K562 (cell line): Measurements from ENCODE around the gene MED31. TPM values are rescaled to one million over a fixed set of nuclear protein-coding genes. Genes with fewer than 3 reads are reported as not detected.
A peak's percentile ranks its signal among the peaks of the same experiment; 100 is the strongest.

Experiments used
- ATAC-seq: fragments of 200-7000 bp; cut with Tn5 transposase; 3 replicates; pipeline ENCODE4 v1.9.1; 2020; ENCODE audit warnings: moderate library complexity
- Bru-seq: library from RNA; stranded (reverse); fragments of 400-500 nt; gene quantifications from one replicate; lab custom pipeline; 2021; lab: Mats Ljungman, UMichigan
- BruChase-seq, 2 experiments: library from RNA; stranded (reverse); fragments of 400-500 nt; gene quantifications; one replicate each; lab custom pipeline; 2021; lab: Mats Ljungman, UMichigan
- BruUV-seq: library from RNA; stranded (reverse); fragments of 400-500 nt; replicated peaks from 2 replicates; lab custom pipeline; 2021; lab: Mats Ljungman, UMichigan
- CTCF ChIA-PET: fragments of 300-600 bp; formaldehyde crosslinking; extraction: SDS; loops from one replicate; lab custom pipeline; 2021; ENCODE audit warnings: low intra/inter-chr PET ratio; lab: Yijun Ruan, JAX
- POLR2A ChIA-PET: fragments of 300-600, 350-650 bp; sonication (Branson Sonifier 250); formaldehyde crosslinking; extraction: SDS; loops from one replicate; lab custom pipeline; 2021; ENCODE audit warnings: antibody characterized with exemption, inconsistent platforms; lab: Yijun Ruan, JAX
- DNase-seq, 4 experiments: peaks; one replicate each; pipeline versions ENCODE4 v3.0.0 to v3.0.0-alpha.2; 2011 to 2018; ENCODE audit warnings: low spot score in 3 of 4, mixed read lengths in 3 of 4; ENCODE audit errors: extremely low read depth in 1 of 4
- FAIRE-seq: peaks from 2 replicates; lab custom pipeline; 2011; peaks lifted over from hg19 to GRCh38; lab: Jason Lieb, UNC
- H2AFZ ChIP-seq: 2 replicates; pipeline ENCODE4 v1.6.0; 2011; ENCODE audit warnings: low read depth, low read length, control low read depth, inconsistent platforms
- H3K27ac ChIP-seq: fragments of 200-600 bp; 3 replicates; pipeline ENCODE4 v1.8.0; 2011; ENCODE audit warnings: low read depth, mild to moderate bottlenecking, control low read depth, inconsistent platforms, low read length, moderate library complexity, mixed read lengths; ENCODE audit errors: extremely low read depth
- H3K27me3 ChIP-seq, 2 experiments: fragments of 300-600 bp in 1 of 2; 2 replicates in 1 of 2; 3 replicates in 1 of 2; pipeline versions ENCODE4 v1.6.0 to v1.8.0; 2011; ENCODE audit warnings: inconsistent platforms in 2 of 2, low read length in 2 of 2, mild to moderate bottlenecking in 1 of 2, mixed read lengths in 1 of 2, moderate library complexity in 1 of 2; ENCODE audit not compliant: control insufficient read depth in 2 of 2, insufficient read depth in 2 of 2
- H3K36me3 ChIP-seq: fragments of 300-600 bp; 3 replicates; pipeline ENCODE4 v1.8.0; 2011; ENCODE audit warnings: mild to moderate bottlenecking, low read length, inconsistent platforms; ENCODE audit not compliant: control insufficient read depth, insufficient read depth
- H3K4me1 ChIP-seq, 2 experiments: fragments of 200-600 bp in 1 of 2; replicated peaks in 1 of 2; 2 replicates in 1 of 2; 3 replicates in 1 of 2; pipeline versions ENCODE4 v1.5.1 to v1.8.0; 2011; ENCODE audit warnings: inconsistent platforms in 2 of 2, low read length in 2 of 2, mild to moderate bottlenecking in 1 of 2, mixed read lengths in 1 of 2, moderate library complexity in 1 of 2; ENCODE audit not compliant: control insufficient read depth in 2 of 2, insufficient read depth in 2 of 2
- H3K4me2 ChIP-seq: 2 replicates; pipeline ENCODE4 v1.6.1; 2011; ENCODE audit warnings: low read length, control low read depth, inconsistent platforms, mixed read lengths; ENCODE audit not compliant: insufficient read depth
- H3K4me3 ChIP-seq: fragments of 200-600 bp; sonication (generic), shearing (Covaris generic); 2 replicates; pipeline ENCODE4 v1.5.1; 2016; ENCODE audit warnings: control low read depth, inconsistent platforms
- H3K79me2 ChIP-seq: fragments of 200-600 bp; 3 replicates; pipeline ENCODE4 v1.8.0; 2011; ENCODE audit warnings: low read length, inconsistent platforms; ENCODE audit not compliant: control insufficient read depth, insufficient read depth
- H3K9ac ChIP-seq, 2 experiments: 2 replicates each; pipeline versions ENCODE4 v1.6.0 to v1.6.1; 2011; ENCODE audit warnings: low read depth in 2 of 2, low read length in 2 of 2, control low read depth in 1 of 2, inconsistent platforms in 1 of 2, mild to moderate bottlenecking in 1 of 2, mixed read lengths in 1 of 2; ENCODE audit not compliant: insufficient read depth in 1 of 2
- H3K9me1 ChIP-seq: one replicate; pipeline ENCODE4 v1.6.0; 2011; ENCODE audit warnings: inconsistent platforms, mild to moderate bottlenecking, low read length, moderate library complexity; ENCODE audit not compliant: control insufficient read depth, insufficient read depth
- H3K9me3 ChIP-seq: replicated peaks from 2 replicates; pipeline ENCODE4 v1.5.1; 2011; ENCODE audit warnings: low read depth, low read length, inconsistent platforms; ENCODE audit not compliant: control insufficient read depth, insufficient read depth
- H4K20me1 ChIP-seq: replicated peaks from 2 replicates; pipeline ENCODE4 v1.6.1; 2011; ENCODE audit warnings: low read length, inconsistent platforms, mixed read lengths; ENCODE audit not compliant: control insufficient read depth, insufficient read depth
- C11orf30 ChIP-seq: fragments of 450-650 bp; IDR thresholded peaks from 2 replicates; pipeline ENCODE4 v1.6.1; 2016; ENCODE audit warnings: low read depth, mild to moderate bottlenecking
- EHMT2 ChIP-seq: fragments of 450-650 bp; IDR thresholded peaks from 2 replicates; pipeline ENCODE4 v1.6.1; 2018; ENCODE audit warnings: antibody characterized with exemption
- HNRNPL ChIP-seq: fragments of 200-400 bp; formaldehyde crosslinking; IDR thresholded peaks from 2 replicates; pipeline ENCODE4 v1.6.1; 2017; ENCODE audit warnings: low read depth, mild to moderate bottlenecking, low read length
- KLF16 ChIP-seq: IDR thresholded peaks from 2 replicates; pipeline ENCODE4 v1.6.1; 2016; ENCODE audit warnings: antibody characterized with exemption
- TCF7 ChIP-seq: sonication (generic); IDR thresholded peaks from 2 replicates; pipeline ENCODE4 v1.6.1; 2016; ENCODE audit warnings: antibody characterized with exemption, borderline replicate concordance
- ZBTB40 ChIP-seq, 2 experiments: fragments of 450-650 bp in 1 of 2; sonication (generic) in 1 of 2; formaldehyde crosslinking in 1 of 2; IDR thresholded peaks; 2 replicates each; pipeline versions ENCODE4 v1.7.1 to v1.9.0; 2016 to 2022; ENCODE audit warnings: inconsistent platforms in 1 of 2, mild to moderate bottlenecking in 1 of 2, missing genetic modification reagents in 1 of 2
- ZNF143 ChIP-seq: sonication (generic); formaldehyde crosslinking; IDR thresholded peaks from 2 replicates; pipeline ENCODE4 v1.9.0; 2022; ENCODE audit warnings: mild to moderate bottlenecking, missing genetic modification reagents
- WGBS: fragments of 100-300 bp; shearing (Covaris generic); methylation state at CpG from one replicate; pipeline ENCODE4 v1.1.6; 2016; ENCODE audit warnings: low coverage, mixed read lengths; ENCODE audit not compliant: insufficient coverage; ENCODE audit errors: missing lambda C conversion rate; 5-methylcytosine and 5-hydroxymethylcytosine counted together
- in situ Hi-C: fragments of 300-500 bp; cut with MboI; formaldehyde crosslinking; loops from 4 replicates; pipeline ENCODE4 v1.15.0; 2018; ENCODE audit warnings: inconsistent platforms, mixed read lengths
- intact Hi-C: fragments of 100-400 bp; cut with micrococcal nuclease; formaldehyde crosslinking; loops from 2 replicates; pipeline ENCODE4 v1.14.2; 2022
- long read RNA-seq, 3 experiments: library from polyadenylated mRNA in 2 of 3; library from RNA in 1 of 3; unstranded in 2 of 3; stranded (forward) in 1 of 3; transcript quantifications; one replicate each; pipeline ENCODE4 v2.0.0, GENCODE V29; 2019 to 2022
- polyA minus RNA-seq, 3 experiments: library from RNA; depleted of rRNA, polyadenylated mRNA; stranded (reverse); fragments of >200 nt; gene quantifications; 2 replicates each; pipeline ENCODE4 v1.2.3, GENCODE V29; 2011
- polyA plus RNA-seq, 8 experiments: library from polyadenylated mRNA; depleted of rRNA in 4 of 8; stranded (reverse) in 5 of 8; unstranded in 3 of 8; fragments of >200 nt; fragmentation: Nextera tagmentation in 2 of 8; fragmentation: Illumina TruSeq in 1 of 8; extraction: Ambion mirVana in 2 of 8; extraction: Trizol in 1 of 8; gene quantifications; 2 replicates each; pipeline versions ENCODE4 v1.2.1 to v1.2.3, GENCODE V29; 2011 to 2014; ENCODE audit warnings: inconsistent platforms in 1 of 8, missing spikeins in 1 of 8
- total RNA-seq, 7 experiments: library from RNA; depleted of rRNA in 6 of 7; stranded (reverse); fragments of >200 nt in 6 of 7; fragmentation: Illumina TruSeq in 2 of 7; extraction: Trizol in 2 of 7; gene quantifications; 2 replicates each; pipeline versions ENCODE4 v1.2.1 to v1.2.3, GENCODE V29; 2011 to 2021; ENCODE audit warnings: low replicate concordance in 1 of 7

MED31 gene
- 8.9 and 17.3 TPM in 2 replicates for total RNA-seq (2011; cell fraction: chromatin; rRNA removed; ENCODE audit: low replicate concordance)
- total RNA-seq (2011; cell fraction: nucleolus; rRNA removed): 6.3 and 7.8 TPM in 2 replicates
- 13.3 and 16.6 TPM in 2 replicates for total RNA-seq (2011; cell fraction: nucleoplasm; rRNA removed)
- total RNA-seq (2014; rRNA removed) (6.4 and 10.5 TPM in 2 replicates), total RNA-seq (2014; rRNA removed; fragmentation: Illumina TruSeq; extraction: Trizol) (15.8 and 16.9 TPM in 2 replicates), total RNA-seq (2015; rRNA removed; fragmentation: Illumina TruSeq; extraction: Trizol) (13.7 and 14.6 TPM in 2 replicates), total RNA-seq (2021) (14.0 and 17.9 TPM in 2 replicates), polyA plus RNA-seq (2011; rRNA removed) (24.2 and 29.1 TPM in 2 replicates), polyA plus RNA-seq (2014; fragmentation: Illumina TruSeq; extraction: Trizol) (10.8 and 10.9 TPM in 2 replicates), polyA plus RNA-seq (2014; fragmentation: Nextera tagmentation; extraction: Ambion mirVana) (10 to 100 TPM; 35.7 to 39.9 TPM), polyA plus RNA-seq (2014; rRNA removed) (9.8 and 12.3 TPM in 2 replicates), polyA minus RNA-seq (2011; rRNA and poly(A)+ RNA removed) (7.6 and 8.9 TPM in 2 replicates), Bru-seq, nascent RNA (percentile 90 among the genes with signal in this experiment), BruChase-seq, experiment 1, labeled RNA remaining after a 2-hour chase (percentile 89 among the genes with signal in this experiment), BruChase-seq, experiment 2, labeled RNA remaining after a 6-hour chase (percentile 86 among the genes with signal in this experiment)
- 8.8 and 11.3 TPM in 2 replicates for polyA plus RNA-seq (2011; cell fraction: cytosol; rRNA removed)
- 9.9 and 13.1 TPM in 2 replicates for polyA plus RNA-seq (2011; cell fraction: nucleus; rRNA removed)
- 11.1 and 14.0 TPM in 2 replicates for polyA plus RNA-seq (2012)
- polyA minus RNA-seq (2011; cell fraction: cytosol; rRNA and poly(A)+ RNA removed): 0.48 and 2.0 TPM in 2 replicates
- 11.4 and 18.2 TPM in 2 replicates for polyA minus RNA-seq (2011; cell fraction: nucleus; rRNA and poly(A)+ RNA removed)
- long read RNA-seq, experiment 1, transcript MED31-201 (4 exons, 1,654 nt): major isoform, 14 of 22 reads
- long read RNA-seq, experiment 1, partial matches to known transcripts: 0 of 22 reads
- long read RNA-seq, experiment 1, other reads (novel, unspliced or antisense): 4 of 22 reads
- long read RNA-seq, experiment 2, partial matches to known transcripts: 1 of 6 reads
- long read RNA-seq, experiment 2, other reads (novel, unspliced or antisense): 0 of 6 reads
- long read RNA-seq, experiment 3, transcript MED31-201 (4 exons, 1,654 nt): major isoform, 8 of 11 reads
- long read RNA-seq, experiment 3, partial matches to known transcripts: 0 of 11 reads
- long read RNA-seq, experiment 3, other reads (novel, unspliced or antisense): 0 of 11 reads

- ATAC-seq (peak; percentile 100), DNase-seq (peak; percentile 92 to 98 (median 96)), FAIRE-seq (peak; percentile 97)
- CTCF ChIA-PET: no interaction called here
- 0% methylated on average over 19 of the region's 35 CpGs for WGBS
- Histone ChIP-seq H3K9me1 (peaks cover 3% of the 10 kb centered on the region), H3K79me2 (peaks cover 39% of the 10 kb centered on the region), H3K27me3 (peaks cover 0 to 7% of the 10 kb centered on the region in 2 experiments; a peak in 2 of 5 replicates), H3K9me3 (no peaks in the 10 kb centered on the region), H2AFZ (peak within 1 kb of the TSS; percentile 94), H3K9ac (peak within 1 kb of the TSS; percentile 88 to 94), H3K4me2 (peak within 1 kb of the TSS; percentile 92), H3K4me3 (peak within 1 kb of the TSS; percentile 61), H3K27ac (peak within 1 kb of the TSS; percentile 96), H4K20me1 (no peaks in the 10 kb centered on the region; the same call in 1 of the 2 replicates), H3K36me3 (peaks cover 29% of the 10 kb centered on the region), H3K4me1 (peaks cover 14 to 16% of the 10 kb centered on the region in 2 experiments; a peak in 4 of 5 replicates)
- intact Hi-C loops: no loop called here
- no TSS peak for BruUV-seq
- in situ Hi-C loops: no loop called here
- POLR2A ChIA-PET: interaction anchor here (1.2 kb wide), 1 partner anchor 10 kb away, joined by 13 read pairs; the partner anchor contains the start of genes KIAA0753 and TXNDC17
- peak; percentile 92 for TF ChIP-seq ZBTB40 (IDR thresholded peaks at IDR 0.05)
- TF ChIP-seq ZBTB40 (CRISPR knock-in tag; IDR thresholded peaks at IDR 0.05): no peak
- TF ChIP-seq ZNF143: peak; percentile 73
- no peak for TF ChIP-seq KLF16
- no peak for TF ChIP-seq TCF7
- peak; percentile 57; the same call in 1 of the 2 replicates for TF ChIP-seq C11orf30
- no peak for TF ChIP-seq HNRNPL
- no peak for TF ChIP-seq EHMT2
Measured at GRCh38 chr17:6651354-6651918, at the start of gene MED31, which contains the start of gene C17orf100. Gene MED31 (minus strand): TSS chr17:6651605. CDS start chr17:6651528, 77 bp downstream. Gene C17orf100 (plus strand): TSS chr17:6651762. CDS start chr17:6651914, 152 bp downstream.
